ACC112 (cell line): ENCODE results near the gene ETV7.

Experiments used
- H2AFZ ChIP-seq: fragments of 200-600 bp; sonication (generic); one replicate; pipeline ENCODE4 v1.6.0; 2017; ENCODE audit warnings: antibody characterized with exemption, low read length; ENCODE audit not compliant: unreplicated experiment
- H3K27ac ChIP-seq: fragments of 200-600 bp; sonication (generic); 2 replicates; pipeline ENCODE4 v1.5.1; 2014; ENCODE audit warnings: low read depth, mild to moderate bottlenecking, antibody characterized with exemption, low read length, moderate library complexity
- H3K27me3 ChIP-seq: fragments of 200-600 bp; sonication (generic); 2 replicates; pipeline ENCODE4 v1.6.1; 2014; ENCODE audit warnings: mild to moderate bottlenecking, antibody characterized with exemption, low read length, moderate library complexity, mixed read lengths; ENCODE audit not compliant: insufficient read depth
- H3K36me3 ChIP-seq: fragments of 200-600 bp; sonication (generic); 2 replicates; pipeline ENCODE4 v1.6.1; 2016; ENCODE audit warnings: mild to moderate bottlenecking, antibody characterized with exemption, low read length, moderate library complexity, mixed read lengths; ENCODE audit not compliant: insufficient read depth
- H3K4me1 ChIP-seq: fragments of 200-600 bp; sonication (generic); one replicate; pipeline ENCODE4 v1.6.1; 2016; ENCODE audit warnings: low read length, mixed read lengths; ENCODE audit not compliant: insufficient read depth, unreplicated experiment, control insufficient read depth
- H3K4me3 ChIP-seq: fragments of 200-600 bp; sonication (generic); 2 replicates; pipeline ENCODE4 v1.5.1; 2014; ENCODE audit warnings: mild to moderate bottlenecking, low read depth, low read length
- H3K79me2 ChIP-seq: fragments of 200-600 bp; sonication (generic); one replicate; pipeline ENCODE4 v1.6.0; 2016; ENCODE audit warnings: low read length; ENCODE audit not compliant: control insufficient read depth, unreplicated experiment, insufficient read depth

Gene ETV7

DNA sequence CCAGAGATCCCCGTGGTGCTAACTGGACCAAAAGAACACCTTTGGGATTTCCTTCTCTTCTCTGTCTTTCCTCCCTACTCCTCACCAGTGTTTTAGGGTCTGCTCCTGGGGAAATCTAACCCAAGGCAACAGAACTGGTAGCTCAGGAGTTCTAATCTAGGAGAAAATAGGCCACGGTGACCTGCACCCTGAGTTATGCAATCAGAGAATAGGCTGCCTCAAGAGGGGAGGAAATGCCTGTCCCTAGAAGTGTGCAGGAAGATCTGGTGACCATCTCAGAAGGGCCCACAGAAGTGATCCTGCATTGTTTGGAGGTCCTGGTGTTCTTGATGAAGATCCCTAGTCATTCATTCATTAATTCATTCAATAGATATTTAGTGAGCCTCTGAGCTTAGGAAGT is 3.4 kb downstream of the ETV7 start:
- H3K27ac ChIP-seq: no peak overlapping the region
- H3K4me3 ChIP-seq: no peak overlapping the region
- H3K36me3 ChIP-seq: no peaks in the 10 kb centered on the region
- no peak overlapping the region for H2AFZ ChIP-seq
- H3K79me2 ChIP-seq: no peaks in the 10 kb centered on the region
- H3K27me3 ChIP-seq: no peaks in the 10 kb centered on the region
- peaks cover 10% of the 10 kb centered on the region for H3K4me1 ChIP-seq

- Histone ChIP-seq H3K27ac (no peak overlapping the region), H2AFZ (no peak overlapping the region)
Measured at GRCh38 chr6:36383606-36384005, 3.9 kb downstream of the ETV7 start.

DNA sequence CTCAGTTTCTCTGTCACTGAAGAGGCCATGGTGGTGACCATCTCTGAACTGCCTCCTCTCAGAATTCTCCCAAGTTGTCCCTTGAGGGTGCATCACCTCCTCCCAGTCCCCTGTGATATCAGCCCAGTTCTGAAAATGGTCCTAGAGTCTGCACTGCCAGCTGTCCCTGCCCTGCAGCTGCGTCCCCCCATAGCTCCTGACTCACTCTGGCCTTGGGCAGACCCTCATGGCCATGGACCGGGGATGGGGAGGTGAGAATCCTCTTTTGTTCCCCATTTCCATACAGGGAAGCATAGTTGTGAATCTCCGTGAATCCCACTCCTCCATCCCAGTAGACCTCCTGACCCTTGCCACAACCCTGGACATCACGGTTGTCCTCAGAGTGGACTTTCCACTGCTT is 4.5 kb downstream of the ETV7 start:
- H2AFZ ChIP-seq: no peak overlapping the region
- H3K4me1 ChIP-seq: peaks cover 8% of the 10 kb centered on the region
- H3K36me3 ChIP-seq: no peaks in the 10 kb centered on the region
- no peak overlapping the region for H3K4me3 ChIP-seq
- no peak overlapping the region for H3K27ac ChIP-seq
- H3K79me2 ChIP-seq: no peaks in the 10 kb centered on the region
- H3K27me3 ChIP-seq: no peaks in the 10 kb centered on the region

More at GRCh38 chr6:36383606-36384005, 3.9 kb downstream of the ETV7 start:
- H3K36me3 ChIP-seq: no peaks in the 10 kb centered on the region
- no peaks in the 10 kb centered on the region for H3K27me3 ChIP-seq
- peaks cover 10% of the 10 kb centered on the region for H3K4me1 ChIP-seq
- no peak overlapping the region for H3K4me3 ChIP-seq
- H3K79me2 ChIP-seq: no peaks in the 10 kb centered on the region

GRCh38 chr6:36381502-36382389 is 5.7 kb downstream of the ETV7 start:
- no peaks in the 10 kb centered on the region for H3K36me3 ChIP-seq
- no peaks in the 10 kb centered on the region for H3K79me2 ChIP-seq
- H3K4me1 ChIP-seq: peaks cover 5% of the 10 kb centered on the region
- H3K27ac ChIP-seq: no peak overlapping the region
- H3K27me3 ChIP-seq: no peaks in the 10 kb centered on the region
- H3K4me3 ChIP-seq: no peak overlapping the region
- no peak overlapping the region for H2AFZ ChIP-seq

DNA sequence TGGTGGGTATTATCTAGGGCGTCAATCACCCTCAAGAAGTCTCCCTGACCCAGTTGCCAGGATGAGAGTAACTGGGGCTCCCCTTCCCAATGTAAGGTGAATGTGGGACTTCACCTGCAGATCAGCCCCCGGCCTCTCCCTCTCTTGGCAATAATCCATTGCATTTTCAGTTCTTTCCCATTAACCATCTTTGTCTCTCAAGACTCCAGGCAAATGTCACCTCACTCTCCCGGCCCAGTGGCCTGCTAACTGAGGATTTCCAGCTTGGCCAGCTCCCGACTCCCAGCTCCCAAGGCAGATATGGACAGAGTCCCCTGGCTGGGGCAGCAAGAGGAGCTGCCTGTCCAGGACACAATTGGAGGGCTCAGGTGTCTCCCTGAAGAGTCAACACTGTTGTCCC is 7.3 kb downstream of the ETV7 start:
- H3K27me3 ChIP-seq: no peaks in the 10 kb centered on the region
- no peak overlapping the region for H2AFZ ChIP-seq

DNA sequence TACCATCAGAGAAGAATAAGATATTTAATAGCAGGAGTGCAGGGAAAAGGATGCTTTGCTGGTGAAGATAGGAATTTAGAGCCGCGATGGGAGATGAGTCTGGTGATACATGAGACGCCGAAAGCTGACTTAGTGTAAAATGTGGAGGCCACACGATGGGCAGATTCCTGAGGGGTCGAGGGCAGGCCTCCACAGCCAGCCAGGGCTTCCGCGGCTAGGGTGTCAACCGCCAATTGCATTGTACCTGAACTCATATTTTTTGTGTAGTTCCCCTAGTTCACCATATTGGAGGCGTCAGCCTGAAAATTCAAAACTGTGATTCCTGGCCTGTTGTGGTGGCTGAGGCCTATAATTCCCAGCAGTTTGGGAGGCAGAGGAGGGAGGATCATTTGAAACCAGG is 8.5 kb downstream of the ETV7 start:
- Histone ChIP-seq H2AFZ (no peak overlapping the region), H3K27me3 (no peaks in the 10 kb centered on the region), H3K4me3 (no peak overlapping the region), H3K79me2 (no peaks in the 10 kb centered on the region), H3K4me1 (no peaks in the 10 kb centered on the region), H3K36me3 (no peaks in the 10 kb centered on the region), H3K27ac (no peak overlapping the region)

More for the DNA sequence above, 7.3 kb downstream of the ETV7 start:
- no peak overlapping the region for H3K4me3 ChIP-seq
- no peaks in the 10 kb centered on the region for H3K79me2 ChIP-seq
- no peaks in the 10 kb centered on the region for H3K36me3 ChIP-seq
- H3K4me1 ChIP-seq: no peaks in the 10 kb centered on the region
- H3K27ac ChIP-seq: no peak overlapping the region

- H3K4me3 ChIP-seq: no peak overlapping the region
- H3K27me3 ChIP-seq: no peaks in the 10 kb centered on the region
- H3K79me2 ChIP-seq: no peaks in the 10 kb centered on the region
- no peak overlapping the region for H3K27ac ChIP-seq
- no peaks in the 10 kb centered on the region for H3K36me3 ChIP-seq
- H2AFZ ChIP-seq: no peak overlapping the region
- no peaks in the 10 kb centered on the region for H3K4me1 ChIP-seq
Measured at GRCh38 chr6:36378243-36378920, 9.1 kb downstream of the ETV7 start.

DNA sequence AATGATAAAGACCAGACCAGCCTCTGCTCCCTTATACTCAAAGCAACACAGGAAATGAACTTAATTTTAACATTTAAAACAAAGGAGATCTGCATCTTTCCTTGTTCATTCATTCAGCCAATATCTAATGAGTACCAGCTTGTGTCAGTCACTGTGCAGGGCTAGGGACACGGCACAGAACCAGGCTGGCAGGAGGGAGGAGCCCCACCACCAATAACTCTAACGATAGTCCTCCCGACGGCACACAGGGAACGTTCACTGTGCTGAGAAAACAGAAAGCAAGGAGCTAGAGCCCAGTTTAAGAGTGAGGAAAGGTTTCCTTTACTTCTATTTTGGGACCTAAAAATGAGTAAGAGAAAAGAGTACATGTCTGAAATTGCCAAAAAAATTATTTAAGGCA is 9.9 kb downstream of the ETV7 start:
- H2AFZ ChIP-seq: no peak overlapping the region
- no peaks in the 10 kb centered on the region for H3K36me3 ChIP-seq
- no peaks in the 10 kb centered on the region for H3K4me1 ChIP-seq
- no peaks in the 10 kb centered on the region for H3K79me2 ChIP-seq
- H3K27me3 ChIP-seq: no peaks in the 10 kb centered on the region
- no peak overlapping the region for H3K4me3 ChIP-seq
- H3K27ac ChIP-seq: no peak overlapping the region

DNA sequence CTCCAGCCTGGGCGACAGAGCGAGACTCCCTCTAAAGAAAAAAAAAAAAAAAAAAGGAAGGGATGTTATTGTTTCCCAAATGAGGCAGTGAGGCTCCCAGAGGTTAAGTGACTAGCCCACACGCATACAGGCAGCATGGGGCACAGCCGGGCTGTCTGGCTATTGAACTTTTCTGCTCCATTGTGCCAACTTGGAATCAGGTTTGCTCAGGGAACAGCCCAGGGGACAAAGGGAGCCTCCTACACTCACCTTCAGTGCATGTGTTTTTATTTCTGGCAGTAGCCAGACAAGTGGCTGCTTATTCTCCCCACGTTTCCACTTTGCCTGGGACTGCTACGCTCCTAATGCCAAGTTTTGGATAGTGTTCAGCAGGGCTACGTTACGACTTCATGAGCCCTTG is 10.7 kb downstream of the ETV7 start:
- Histone ChIP-seq H3K27me3 (no peaks in the 10 kb centered on the region), H3K79me2 (no peaks in the 10 kb centered on the region), H3K36me3 (no peaks in the 10 kb centered on the region), H3K4me1 (no peaks in the 10 kb centered on the region), H2AFZ (no peak overlapping the region), H3K4me3 (no peak overlapping the region), H3K27ac (no peak overlapping the region)

GRCh38 chr6:36376183-36376582 is 11.3 kb downstream of the ETV7 start:
- no peak overlapping the region for H3K27ac ChIP-seq
- no peak overlapping the region for H2AFZ ChIP-seq
- H3K27me3 ChIP-seq: no peaks in the 10 kb centered on the region
- no peaks in the 10 kb centered on the region for H3K4me1 ChIP-seq
- no peaks in the 10 kb centered on the region for H3K79me2 ChIP-seq
- H3K36me3 ChIP-seq: no peaks in the 10 kb centered on the region
- H3K4me3 ChIP-seq: no peak overlapping the region

GRCh38 chr6:36375644-36376155 is 11.8 kb downstream of the ETV7 start:
- no peaks in the 10 kb centered on the region for H3K4me1 ChIP-seq
- no peak overlapping the region for H2AFZ ChIP-seq
- H3K79me2 ChIP-seq: no peaks in the 10 kb centered on the region
- no peaks in the 10 kb centered on the region for H3K27me3 ChIP-seq
- no peak overlapping the region for H3K27ac ChIP-seq
- no peaks in the 10 kb centered on the region for H3K36me3 ChIP-seq
- H3K4me3 ChIP-seq: no peak overlapping the region
